K562 (cell line): ENCODE measurements around the gene RND1. TPM values are rescaled to one million over a fixed set of nuclear protein-coding genes. Genes with fewer than 3 reads are reported as not detected.
A peak's percentile ranks its signal among the peaks of the same experiment; 100 is the strongest.

Experiments
- BHLHE40 ChIP-seq: IDR thresholded peaks from 2 replicates; pipeline ENCODE4 v1.6.1; 2011; ENCODE audit warnings: low read length, improper control_type of control experiment
- CTBP1 ChIP-seq: fragments of 450-650 bp; IDR thresholded peaks from 2 replicates; pipeline ENCODE4 v1.6.1; 2016; ENCODE audit warnings: borderline replicate concordance
- HCFC1 ChIP-seq: IDR thresholded peaks from 2 replicates; pipeline ENCODE4 v1.6.1; 2012; ENCODE audit warnings: low read depth, low read length, improper control_type of control experiment
- KHSRP ChIP-seq: fragments of 450-650 bp; IDR thresholded peaks from 2 replicates; pipeline ENCODE4 v1.6.1; 2017
- L3MBTL2 ChIP-seq: fragments of 450-650 bp; IDR thresholded peaks from 2 replicates; pipeline ENCODE4 v1.6.1; 2016; ENCODE audit warnings: mild to moderate bottlenecking, moderate library complexity
- NFIX ChIP-seq: fragments of 250-450 bp; sonication (Bioruptor Pico); IDR thresholded peaks from 2 replicates; pipeline ENCODE4 v1.4.0; 2020; ENCODE audit warnings: low read depth, mild to moderate bottlenecking, moderate library complexity
- RAD21 ChIP-seq, 2 experiments: fragments of 250-450 bp in 1 of 2; fragments of 450-650 bp in 1 of 2; sonication (Bioruptor Pico) in 1 of 2; formaldehyde crosslinking in 1 of 2; IDR thresholded peaks in 1 of 2; conservative IDR thresholded peaks in 1 of 2; 2 replicates each; pipeline versions ENCODE4 v1.4.0 to v1.8.0; 2020 to 2022; ENCODE audit warnings: mild to moderate bottlenecking in 2 of 2, moderate library complexity in 1 of 2
- RB1 ChIP-seq: fragments of 450-650 bp; IDR thresholded peaks from 2 replicates; pipeline ENCODE4 v1.6.1; 2017; ENCODE audit warnings: low read depth, mild to moderate bottlenecking
- RCOR1 ChIP-seq, 2 experiments: IDR thresholded peaks; 2 replicates each; pipeline ENCODE4 v1.6.1; 2012; ENCODE audit warnings: low read depth in 2 of 2, low read length in 2 of 2, borderline replicate concordance in 1 of 2, improper control_type of control experiment in 1 of 2
- SIN3B ChIP-seq: fragments of 450-650 bp; IDR thresholded peaks from 2 replicates; pipeline ENCODE4 v1.6.1; 2017; ENCODE audit warnings: low read depth, mild to moderate bottlenecking, moderate library complexity
- STAG1 ChIP-seq: sonication (generic); formaldehyde crosslinking; IDR thresholded peaks from 2 replicates; pipeline ENCODE4 v1.5.0; 2020; ENCODE audit warnings: missing genetic modification reagents, borderline replicate concordance
- TBP ChIP-seq: optimal IDR thresholded peaks from 2 replicates; pipeline ENCODE3; 2011; ENCODE audit warnings: low read depth, low read length, improper control_type of control experiment
- XRCC5 ChIP-seq: fragments of 200-400 bp; formaldehyde crosslinking; IDR thresholded peaks from 2 replicates; pipeline ENCODE4 v1.6.1; 2017; ENCODE audit warnings: low read depth, mild to moderate bottlenecking, low read length
- ZFP30 ChIP-seq: fragments of 250-450 bp; sonication (Bioruptor Pico); IDR thresholded peaks from 2 replicates; pipeline ENCODE4 v1.8.0; 2022; ENCODE audit warnings: moderate library complexity, mild to moderate bottlenecking, inconsistent platforms, borderline replicate concordance
- polyA plus RNA-seq, 8 experiments: library from polyadenylated mRNA; depleted of rRNA in 4 of 8; stranded (reverse) in 5 of 8; unstranded in 3 of 8; fragments of >200 nt; fragmentation: Nextera tagmentation in 2 of 8; fragmentation: Illumina TruSeq in 1 of 8; extraction: Ambion mirVana in 2 of 8; extraction: Trizol in 1 of 8; gene quantifications; 2 replicates each; pipeline versions ENCODE4 v1.2.1 to v1.2.3, GENCODE V29; 2011 to 2014; ENCODE audit warnings: inconsistent platforms in 1 of 8, missing spikeins in 1 of 8
- total RNA-seq, 7 experiments: library from RNA; depleted of rRNA in 6 of 7; stranded (reverse); fragments of >200 nt in 6 of 7; fragmentation: Illumina TruSeq in 2 of 7; extraction: Trizol in 2 of 7; gene quantifications; 2 replicates each; pipeline versions ENCODE4 v1.2.1 to v1.2.3, GENCODE V29; 2011 to 2021; ENCODE audit warnings: low replicate concordance in 1 of 7
- TF ChIP-seq, protein P1 (sequence below): fragments of 250-450 bp; sonication (Bioruptor Pico); IDR thresholded peaks from 2 replicates; pipeline ENCODE4 v1.6.1; 2021; ENCODE audit warnings: mild to moderate bottlenecking
- TF ChIP-seq, protein P2 (sequence below): fragments of 250-450 bp; sonication (Bioruptor Pico); IDR thresholded peaks from 2 replicates; pipeline ENCODE4 v1.8.0; 2021; ENCODE audit warnings: moderate library complexity, mild to moderate bottlenecking, inconsistent platforms
- TF ChIP-seq, protein P3 (sequence below): fragments of 200-800 bp; sonication (Bioruptor generic); IDR thresholded peaks from 2 replicates; pipeline ENCODE4 v1.6.1; 2017; ENCODE audit warnings: missing genetic modification characterization, missing compliant biosample characterization
- TF ChIP-seq, protein P4 (sequence below): sonication (generic); formaldehyde crosslinking; IDR thresholded peaks from 2 replicates; pipeline ENCODE4 v1.8.0; 2022; ENCODE audit warnings: missing genetic modification reagents, mild to moderate bottlenecking, moderate library complexity, borderline replicate concordance

RND1 gene
- total and polyA plus RNA-seq, 9 of the 15 experiments (the other 6 are each of a cell fraction or from before 2014, with no cell fraction given): 0.18 to 0.78 (median 0.58) TPM; not detected in 2

DNA sequence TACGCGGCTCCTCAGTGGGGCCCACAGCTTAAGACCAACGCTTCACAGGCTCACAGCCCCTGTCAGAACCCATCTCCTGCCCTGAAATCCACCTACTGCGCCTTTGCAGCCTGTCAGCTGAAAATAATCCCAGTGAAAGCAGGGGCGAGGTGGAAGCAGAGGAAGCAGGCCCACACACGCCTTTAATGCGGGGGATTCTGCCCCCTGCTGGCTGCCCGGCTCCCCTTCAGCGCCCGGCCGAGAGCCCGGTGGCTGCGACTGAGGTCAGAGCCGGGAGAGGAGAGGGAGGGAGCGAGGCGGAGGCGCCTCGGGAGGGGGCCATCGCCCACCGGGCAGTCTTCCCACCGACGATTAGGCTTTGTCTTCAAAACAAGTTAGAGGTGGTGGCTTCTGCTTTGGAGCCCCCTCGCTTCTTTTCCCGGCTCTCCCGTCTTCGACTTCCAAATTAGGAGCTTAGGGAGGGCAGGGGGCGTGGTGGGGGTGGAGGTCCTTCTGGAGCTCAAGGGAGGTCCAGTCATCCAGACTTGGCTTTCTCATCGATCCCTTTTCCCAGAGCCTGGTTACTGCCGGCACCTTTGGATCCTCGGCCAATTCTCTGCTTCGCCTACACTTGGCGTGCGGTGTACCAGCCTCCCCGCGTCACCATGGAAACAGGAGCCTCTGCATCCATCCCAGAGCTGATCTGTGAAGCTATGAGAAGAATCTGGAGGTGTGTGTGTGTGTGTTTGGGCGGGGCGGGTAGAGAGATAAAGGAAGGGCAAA, 25.2 kb upstream of the RND1 start (continued):
- TF ChIP-seq, protein P1, sequence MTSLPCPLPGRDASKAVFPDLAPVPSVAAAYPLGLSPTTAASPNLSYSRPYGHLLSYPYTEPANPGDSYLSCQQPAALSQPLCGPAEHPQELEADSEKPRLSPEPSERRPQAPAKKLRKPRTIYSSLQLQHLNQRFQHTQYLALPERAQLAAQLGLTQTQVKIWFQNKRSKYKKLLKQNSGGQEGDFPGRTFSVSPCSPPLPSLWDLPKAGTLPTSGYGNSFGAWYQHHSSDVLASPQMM (CRISPR knock-in tag): no peak
- TF ChIP-seq RB1: peak; percentile 72; the same call in 1 of the 2 replicates
- peak; percentile 49; the same call in 1 of the 2 replicates for TF ChIP-seq XRCC5
- peak in 1 of 2 experiments; percentile 45; a peak in 1 of 4 replicates for TF ChIP-seq RCOR1 (IDR thresholded peaks at IDR 0.05; ENCODE audit: borderline replicate concordance in 1 of 2, low read depth in 2 of 2, low read length in 2 of 2)
- no peak for TF ChIP-seq NFIX (CRISPR knock-in tag)
- TF ChIP-seq, protein P2, sequence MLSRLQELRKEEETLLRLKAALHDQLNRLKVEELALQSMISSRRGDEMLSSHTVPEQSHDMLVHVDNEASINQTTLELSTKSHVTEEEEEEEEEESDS (CRISPR knock-in tag): no peak
- TF ChIP-seq TBP: no peak
- TF ChIP-seq HCFC1: 0 out of 2 replicates have a peak, but pooled peaks have one; percentile 16
- no peak for TF ChIP-seq KHSRP
- peak; percentile 19; the same call in 1 of the 2 replicates for TF ChIP-seq BHLHE40
- 0 out of 2 replicates have a peak, but pooled peaks have one; percentile 37 for TF ChIP-seq L3MBTL2
- TF ChIP-seq, protein P3, sequence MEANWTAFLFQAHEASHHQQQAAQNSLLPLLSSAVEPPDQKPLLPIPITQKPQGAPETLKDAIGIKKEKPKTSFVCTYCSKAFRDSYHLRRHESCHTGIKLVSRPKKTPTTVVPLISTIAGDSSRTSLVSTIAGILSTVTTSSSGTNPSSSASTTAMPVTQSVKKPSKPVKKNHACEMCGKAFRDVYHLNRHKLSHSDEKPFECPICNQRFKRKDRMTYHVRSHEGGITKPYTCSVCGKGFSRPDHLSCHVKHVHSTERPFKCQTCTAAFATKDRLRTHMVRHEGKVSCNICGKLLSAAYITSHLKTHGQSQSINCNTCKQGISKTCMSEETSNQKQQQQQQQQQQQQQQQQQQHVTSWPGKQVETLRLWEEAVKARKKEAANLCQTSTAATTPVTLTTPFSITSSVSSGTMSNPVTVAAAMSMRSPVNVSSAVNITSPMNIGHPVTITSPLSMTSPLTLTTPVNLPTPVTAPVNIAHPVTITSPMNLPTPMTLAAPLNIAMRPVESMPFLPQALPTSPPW (CRISPR knock-in tag): peak; percentile 45; the same call in 1 of the 2 replicates
- peak; percentile 93 to 95 for TF ChIP-seq RAD21 (CRISPR knock-in tag; conservative IDR thresholded peaks at IDR 0.05 in 1 of 2, IDR thresholded peaks at IDR 0.05 in 1 of 2)
- no peak for TF ChIP-seq ZFP30 (CRISPR knock-in tag)
- TF ChIP-seq SIN3B: no peak
- TF ChIP-seq, protein P4, sequence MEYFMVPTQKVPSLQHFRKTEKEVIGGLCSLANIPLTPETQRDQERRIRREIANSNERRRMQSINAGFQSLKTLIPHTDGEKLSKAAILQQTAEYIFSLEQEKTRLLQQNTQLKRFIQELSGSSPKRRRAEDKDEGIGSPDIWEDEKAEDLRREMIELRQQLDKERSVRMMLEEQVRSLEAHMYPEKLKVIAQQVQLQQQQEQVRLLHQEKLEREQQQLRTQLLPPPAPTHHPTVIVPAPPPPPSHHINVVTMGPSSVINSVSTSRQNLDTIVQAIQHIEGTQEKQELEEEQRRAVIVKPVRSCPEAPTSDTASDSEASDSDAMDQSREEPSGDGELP: peak; percentile 69; the same call in 1 of the 2 replicates
- TF ChIP-seq CTBP1: peak; percentile 50; the same call in 1 of the 2 replicates
- TF ChIP-seq STAG1 (CRISPR knock-in tag): peak; percentile 34; the same call in 1 of the 2 replicates
- TF ChIP-seq, all 486 proteins: peak for 27
